OCI-M1 (cell line): ENCODE data around the gene ABCG8.

Source experiments
- DNase-seq: peaks from one replicate; lab custom pipeline; 2025; lab: John Stamatoyannopoulos, UW

The ABCG8 gene

DNA sequence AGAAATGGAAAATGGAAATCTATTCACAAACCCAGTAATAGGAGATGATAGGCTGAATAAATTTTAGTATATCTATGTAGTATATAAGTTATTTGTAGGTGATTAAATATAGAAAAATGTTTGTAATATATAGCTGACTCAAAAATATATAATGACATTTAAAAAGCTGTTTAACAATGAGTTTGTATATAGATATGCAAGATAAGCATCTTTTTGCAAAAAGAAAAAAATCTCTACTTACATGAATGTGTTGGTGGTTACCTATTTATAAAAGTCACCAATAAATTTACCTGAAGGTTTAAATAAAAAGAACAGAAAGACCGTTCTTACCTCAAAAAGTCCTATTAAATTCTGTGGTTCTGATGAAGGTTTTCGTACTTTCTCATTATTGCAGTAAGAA lies 85.7 kb downstream of the ABCG8 start:
- no peak for DNase-seq

DNA sequence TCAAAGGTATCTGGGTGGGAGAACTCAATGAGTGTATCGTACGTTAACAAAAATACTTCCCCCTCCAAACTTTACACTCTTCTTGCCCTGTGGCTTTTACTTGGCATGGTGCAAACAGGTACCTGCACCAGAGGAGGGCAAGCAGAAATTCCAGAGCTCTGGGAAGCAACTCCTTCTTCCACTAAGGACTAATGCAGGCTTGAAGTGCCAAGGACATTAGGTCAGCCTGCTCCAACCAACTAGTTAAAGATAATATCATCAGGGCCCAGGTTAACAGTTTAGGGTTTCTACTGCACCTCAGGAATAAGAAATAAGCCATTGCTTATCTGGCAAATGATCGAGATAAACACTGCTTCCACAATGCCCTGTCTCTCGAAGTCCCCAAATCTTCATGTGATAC lies 86.7 kb downstream of the ABCG8 start:
- no peak for DNase-seq

DNA sequence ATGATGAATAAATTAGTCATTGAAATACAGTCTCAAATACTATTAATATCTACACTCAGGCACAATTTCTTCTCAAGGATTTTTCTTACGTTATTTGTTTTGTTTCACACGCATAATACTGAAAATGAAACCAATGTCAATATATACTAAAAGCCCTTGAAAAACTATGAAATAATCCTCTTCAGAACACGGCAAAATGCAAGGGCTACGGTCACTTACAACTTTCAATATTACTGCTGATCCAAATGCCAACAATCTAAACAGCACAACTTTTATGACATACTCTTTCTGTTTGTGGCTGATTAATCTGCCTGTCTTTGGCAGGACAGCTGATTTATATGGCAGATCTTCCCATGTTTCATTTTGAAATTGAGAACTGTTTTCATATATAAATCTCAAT lies 88.7 kb downstream of the ABCG8 start:
- DNase-seq: no peak

DNA sequence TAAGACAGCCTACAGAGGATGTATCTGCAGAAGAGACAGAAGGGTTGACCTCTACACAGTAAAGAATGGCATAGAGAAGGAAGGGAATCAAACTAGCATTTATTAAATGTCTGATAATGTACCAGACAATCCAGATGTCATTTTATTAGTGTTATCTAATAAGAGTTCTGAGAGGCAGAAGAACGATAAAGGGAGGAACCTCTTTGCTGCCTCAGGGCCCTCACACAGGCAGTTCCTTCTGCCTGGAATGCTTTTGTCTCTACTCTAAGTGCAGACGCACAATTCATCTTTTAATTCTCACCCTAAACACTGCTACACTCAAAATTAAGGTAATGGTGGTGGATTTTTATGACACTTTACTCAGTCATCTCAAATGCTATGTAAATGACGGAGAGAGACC lies 92.5 kb downstream of the ABCG8 start:
- no peak for DNase-seq
